H1 (cell line): Measurements from ENCODE around the gene BRMS1L.

ENCODE experiments used
- CHD1 ChIP-seq: IDR thresholded peaks from 2 replicates; pipeline ENCODE4 v1.6.1; 2012; ENCODE audit warnings: low read depth, low read length, improper control_type of control experiment
- YY1 ChIP-seq: IDR thresholded peaks from 2 replicates; pipeline ENCODE4 v1.6.1; 2011; ENCODE audit warnings: low read depth, mild to moderate bottlenecking, low read length
- TF ChIP-seq, protein P1 (sequence below), 3 experiments: IDR thresholded peaks; 1 replicate in 2 of 3; 2 replicates in 1 of 3; pipeline versions ENCODE4 v1.5.1 to v1.6.1; 2011; ENCODE audit warnings: low read length in 3 of 3, mild to moderate bottlenecking in 3 of 3, inconsistent platforms in 2 of 3, low read depth in 1 of 3, moderate library complexity in 1 of 3; ENCODE audit not compliant: insufficient read depth in 1 of 3; ENCODE audit errors: control extremely low read depth in 1 of 3
- TF ChIP-seq, protein P2 (sequence below): IDR thresholded peaks from 2 replicates; pipeline ENCODE4 v1.6.1; 2011; ENCODE audit warnings: low read length, improper control_type of control experiment

DNA sequence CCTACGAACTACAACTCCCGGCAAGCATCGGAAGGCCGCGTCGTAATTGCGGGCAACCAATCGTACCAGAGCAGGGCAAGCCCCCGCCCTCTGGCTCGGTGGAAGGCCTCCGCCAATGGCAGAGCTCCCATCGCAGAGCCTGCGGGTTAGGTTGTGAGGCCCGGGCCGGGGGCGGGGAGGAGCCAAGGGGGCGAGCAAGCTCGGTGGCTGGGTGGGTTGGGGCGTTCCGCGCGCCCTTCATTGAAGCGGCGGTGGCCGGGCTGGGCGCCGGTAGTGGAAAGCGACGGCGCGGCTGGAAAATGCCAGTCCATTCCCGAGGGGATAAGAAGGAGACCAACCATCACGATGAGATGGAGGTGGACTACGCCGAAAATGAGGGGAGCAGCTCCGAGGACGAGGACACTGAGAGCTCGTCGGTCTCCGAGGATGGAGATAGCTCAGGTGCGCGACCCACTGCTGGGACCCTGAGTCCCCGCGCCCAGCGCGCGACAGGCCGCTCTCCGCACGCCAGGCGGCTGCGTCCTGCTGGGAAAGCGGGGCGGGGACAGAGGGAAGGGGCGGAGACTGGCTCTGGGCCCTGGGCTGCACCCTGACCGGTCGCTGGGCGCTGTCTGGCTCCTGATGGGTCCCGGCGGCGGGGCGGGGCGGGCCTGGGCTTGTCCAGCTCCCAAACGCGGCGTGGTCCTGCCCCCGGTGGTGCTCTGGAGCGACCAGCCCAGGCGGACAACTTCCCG is at the start of gene BRMS1L:
- TF ChIP-seq, protein P1, sequence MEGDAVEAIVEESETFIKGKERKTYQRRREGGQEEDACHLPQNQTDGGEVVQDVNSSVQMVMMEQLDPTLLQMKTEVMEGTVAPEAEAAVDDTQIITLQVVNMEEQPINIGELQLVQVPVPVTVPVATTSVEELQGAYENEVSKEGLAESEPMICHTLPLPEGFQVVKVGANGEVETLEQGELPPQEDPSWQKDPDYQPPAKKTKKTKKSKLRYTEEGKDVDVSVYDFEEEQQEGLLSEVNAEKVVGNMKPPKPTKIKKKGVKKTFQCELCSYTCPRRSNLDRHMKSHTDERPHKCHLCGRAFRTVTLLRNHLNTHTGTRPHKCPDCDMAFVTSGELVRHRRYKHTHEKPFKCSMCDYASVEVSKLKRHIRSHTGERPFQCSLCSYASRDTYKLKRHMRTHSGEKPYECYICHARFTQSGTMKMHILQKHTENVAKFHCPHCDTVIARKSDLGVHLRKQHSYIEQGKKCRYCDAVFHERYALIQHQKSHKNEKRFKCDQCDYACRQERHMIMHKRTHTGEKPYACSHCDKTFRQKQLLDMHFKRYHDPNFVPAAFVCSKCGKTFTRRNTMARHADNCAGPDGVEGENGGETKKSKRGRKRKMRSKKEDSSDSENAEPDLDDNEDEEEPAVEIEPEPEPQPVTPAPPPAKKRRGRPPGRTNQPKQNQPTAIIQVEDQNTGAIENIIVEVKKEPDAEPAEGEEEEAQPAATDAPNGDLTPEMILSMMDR (IDR thresholded peaks at IDR 0.05; ENCODE audit: control extremely low read depth in 1 of 3, insufficient read depth in 1 of 3, low read depth in 1 of 3, low read length in 3 of 3) = no peak
- TF ChIP-seq, protein P2, sequence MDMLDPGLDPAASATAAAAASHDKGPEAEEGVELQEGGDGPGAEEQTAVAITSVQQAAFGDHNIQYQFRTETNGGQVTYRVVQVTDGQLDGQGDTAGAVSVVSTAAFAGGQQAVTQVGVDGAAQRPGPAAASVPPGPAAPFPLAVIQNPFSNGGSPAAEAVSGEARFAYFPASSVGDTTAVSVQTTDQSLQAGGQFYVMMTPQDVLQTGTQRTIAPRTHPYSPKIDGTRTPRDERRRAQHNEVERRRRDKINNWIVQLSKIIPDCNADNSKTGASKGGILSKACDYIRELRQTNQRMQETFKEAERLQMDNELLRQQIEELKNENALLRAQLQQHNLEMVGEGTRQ = no peak
- TF ChIP-seq CHD1 (no peak), YY1 (no peak)
